GM12878 (cell line): ENCODE results near the gene CASP8. TPM values are rescaled to one million over a fixed set of nuclear protein-coding genes. Genes with fewer than 3 reads are reported as not detected.

Experiments
- ATAC-seq: fragments of 200-7000 bp; cut with Tn5 transposase; 3 replicates; pipeline ENCODE4 v1.9.1; 2020; ENCODE audit warnings: mild to moderate bottlenecking, moderate library complexity
- BruUV-seq: library from RNA; stranded (reverse); fragments of 400-500 nt; replicated peaks from 2 replicates; lab custom pipeline; 2021; lab: Mats Ljungman, UMichigan
- CTCF ChIA-PET: fragments of 300-600 bp; sonication (Branson Sonifier 250); formaldehyde crosslinking; extraction: SDS; loops from one replicate; lab custom pipeline; 2021; ENCODE audit warnings: inconsistent platforms; lab: Yijun Ruan, JAX
- POLR2A ChIA-PET: fragments of 350-600 bp; formaldehyde crosslinking; extraction: SDS; loops from one replicate; lab custom pipeline; 2021; ENCODE audit warnings: inconsistent platforms; lab: Charles Lee
- RAD21 ChIA-PET: fragments of 300-600 bp; sonication (Branson Sonifier 250); formaldehyde crosslinking; loops from one replicate; lab custom pipeline; 2023; ENCODE audit warnings: antibody characterized with exemption; ENCODE audit not compliant: unreplicated experiment; lab: Charles Lee
- SMC1A ChIA-PET: fragments of 300-600 bp; sonication (Branson Sonifier 250); formaldehyde crosslinking; loops from one replicate; lab custom pipeline; 2023; ENCODE audit not compliant: unreplicated experiment, uncharacterized antibody; lab: Charles Lee
- DNase-seq: peaks from one replicate; pipeline ENCODE4 v3.0.0-alpha.2; 2011; ENCODE audit warnings: low read depth, low spot score
- FAIRE-seq: peaks from 3 replicates; lab custom pipeline; 2011; peaks lifted over from hg19 to GRCh38; lab: Jason Lieb, UNC
- H2AFZ ChIP-seq: 2 replicates; pipeline ENCODE4 v1.6.0; 2011; ENCODE audit warnings: low read depth, low read length, control low read depth; ENCODE audit not compliant: control insufficient read depth
- H3K27ac ChIP-seq: 2 replicates; pipeline ENCODE4 v1.5.1; 2011; ENCODE audit warnings: control low read depth; ENCODE audit not compliant: control insufficient read depth, insufficient read depth
- H3K27me3 ChIP-seq, 2 experiments: replicated peaks in 1 of 2; 2 replicates each; pipeline versions ENCODE4 v1.6.0 to v1.6.1; 2011; ENCODE audit warnings: low read length in 1 of 2; ENCODE audit not compliant: control insufficient read depth in 2 of 2, insufficient read depth in 2 of 2
- H3K36me3 ChIP-seq, 2 experiments: 2 replicates each; pipeline ENCODE4 v1.5.1; 2011; ENCODE audit warnings: low read length in 1 of 2; ENCODE audit not compliant: control insufficient read depth in 2 of 2, insufficient read depth in 2 of 2
- H3K4me1 ChIP-seq: 2 replicates; pipeline ENCODE4 v1.6.1; 2011; ENCODE audit warnings: mild to moderate bottlenecking, low read length, moderate library complexity, mixed read lengths; ENCODE audit not compliant: control insufficient read depth, insufficient read depth
- H3K4me2 ChIP-seq: 2 replicates; pipeline ENCODE4 v1.6.0; 2011; ENCODE audit warnings: control low read depth; ENCODE audit not compliant: control insufficient read depth, insufficient read depth
- H3K4me3 ChIP-seq: fragments of 200-600 bp; sonication (generic); 2 replicates; pipeline ENCODE4 v1.5.1; 2016
- H3K79me2 ChIP-seq: 2 replicates; pipeline ENCODE4 v1.6.0; 2011; ENCODE audit warnings: low read length; ENCODE audit not compliant: control insufficient read depth, insufficient read depth
- H3K9ac ChIP-seq: 2 replicates; pipeline ENCODE4 v1.8.0; 2011; ENCODE audit warnings: low read length, control low read depth, mixed read lengths; ENCODE audit not compliant: control insufficient read depth, insufficient read depth
- H3K9me3 ChIP-seq: replicated peaks from 3 replicates; pipeline ENCODE4 v1.5.1; 2011; ENCODE audit warnings: mild to moderate bottlenecking, low read length; ENCODE audit not compliant: control insufficient read depth, insufficient read depth
- H4K20me1 ChIP-seq: 2 replicates; pipeline ENCODE4 v1.6.0; 2011; ENCODE audit not compliant: control insufficient read depth, insufficient read depth
- CHD2 ChIP-seq: IDR thresholded peaks from 2 replicates; pipeline ENCODE4 v1.6.1; 2011; ENCODE audit warnings: low read depth, low read length, improper control_type of control experiment, borderline replicate concordance
- CREM ChIP-seq: IDR thresholded peaks from 2 replicates; pipeline ENCODE4 v1.6.1; 2014; ENCODE audit warnings: antibody characterized with exemption, low read depth
- GABPA ChIP-seq: IDR thresholded peaks from 2 replicates; pipeline ENCODE4 v1.6.1; 2014; ENCODE audit warnings: antibody characterized with exemption, low read depth, mild to moderate bottlenecking, inconsistent platforms
- MEF2B ChIP-seq: fragments of 450-650 bp; IDR thresholded peaks from 2 replicates; pipeline ENCODE4 v1.6.1; 2018; ENCODE audit warnings: mild to moderate bottlenecking, moderate library complexity; ENCODE audit not compliant: partially characterized antibody, poor library complexity, severe bottlenecking
- RUNX3 ChIP-seq: IDR thresholded peaks from 2 replicates; pipeline ENCODE4 v1.6.1; 2012; ENCODE audit warnings: low read length, inconsistent platforms
- SPI1 ChIP-seq: IDR thresholded peaks from 2 replicates; pipeline ENCODE4 v1.6.1; 2011; ENCODE audit warnings: low read depth, mild to moderate bottlenecking, low read length, moderate library complexity, borderline replicate concordance; ENCODE audit not compliant: insufficient read depth
- TCF3 ChIP-seq: IDR thresholded peaks from 2 replicates; pipeline ENCODE4 v1.6.1; 2012; ENCODE audit warnings: low read depth, mild to moderate bottlenecking, low read length, borderline replicate concordance; ENCODE audit not compliant: insufficient read depth
- YY1 ChIP-seq: IDR thresholded peaks from 2 replicates; pipeline ENCODE4 v1.6.1; 2011; ENCODE audit warnings: low read depth, mild to moderate bottlenecking, low read length
- ZNF24 ChIP-seq: fragments of 450-650 bp; IDR thresholded peaks from 2 replicates; pipeline ENCODE4 v1.6.1; 2017; ENCODE audit warnings: antibody characterized with exemption, mild to moderate bottlenecking
- ZNF274 ChIP-seq: IDR thresholded peaks from one replicate; pipeline ENCODE4 v1.8.0; 2011; ENCODE audit not compliant: insufficient read length, insufficient read depth
- in situ Hi-C: fragments of 300-500 bp; cut with MboI; formaldehyde crosslinking; loops from 9 replicates; pipeline ENCODE4 v1.14.3; 2018; ENCODE audit warnings: mixed read lengths
- intact Hi-C: fragments of 100-400 bp; cut with micrococcal nuclease; formaldehyde crosslinking; loops from one replicate; pipeline ENCODE4 v1.14.2; 2022; ENCODE audit not compliant: unreplicated experiment
- polyA plus RNA-seq, 11 experiments: library from polyadenylated mRNA; depleted of rRNA in 4 of 11; unstranded in 6 of 11; stranded (reverse) in 5 of 11; fragments of >200 nt; fragmentation: Nextera tagmentation in 4 of 11; fragmentation: Illumina TruSeq in 1 of 11; extraction: Ambion mirVana in 4 of 11; extraction: Trizol in 1 of 11; gene quantifications; 1 replicate in 1 of 11; 2 replicates in 10 of 11; pipeline versions ENCODE4 v1.2.1 to v1.2.3, GENCODE V29; 2011 to 2016; ENCODE audit warnings: inconsistent platforms in 2 of 11, missing spikeins in 2 of 11, low read depth in 1 of 11
- total RNA-seq, 4 experiments: library from RNA; depleted of rRNA in 3 of 4; stranded (reverse); fragments of >200 nt in 3 of 4; fragmentation: Illumina TruSeq in 1 of 4; extraction: Trizol in 1 of 4; gene quantifications; 2 replicates each; pipeline versions ENCODE4 v1.2.1 to v1.2.3, GENCODE V29; 2013 to 2021
- TF ChIP-seq, protein P1 (sequence below): fragments of 450-650 bp; IDR thresholded peaks from 2 replicates; pipeline ENCODE4 v1.6.1; 2016; ENCODE audit warnings: mild to moderate bottlenecking
- TF ChIP-seq, protein P2 (sequence below): IDR thresholded peaks from 2 replicates; pipeline ENCODE4 v1.6.1; 2012; ENCODE audit warnings: low read length, inconsistent platforms
- TF ChIP-seq, protein P3 (sequence below): IDR thresholded peaks from 2 replicates; pipeline ENCODE4 v1.6.1; 2011; ENCODE audit warnings: low read depth, mild to moderate bottlenecking, low read length, moderate library complexity, borderline replicate concordance; ENCODE audit errors: extremely low read depth

Gene CASP8
- total and polyA plus RNA-seq, 10 of the 15 experiments (the other 5 are each of a cell fraction or from before 2014, with no cell fraction given) = 18.6 to 54.1 (median 39.9) TPM

DNA sequence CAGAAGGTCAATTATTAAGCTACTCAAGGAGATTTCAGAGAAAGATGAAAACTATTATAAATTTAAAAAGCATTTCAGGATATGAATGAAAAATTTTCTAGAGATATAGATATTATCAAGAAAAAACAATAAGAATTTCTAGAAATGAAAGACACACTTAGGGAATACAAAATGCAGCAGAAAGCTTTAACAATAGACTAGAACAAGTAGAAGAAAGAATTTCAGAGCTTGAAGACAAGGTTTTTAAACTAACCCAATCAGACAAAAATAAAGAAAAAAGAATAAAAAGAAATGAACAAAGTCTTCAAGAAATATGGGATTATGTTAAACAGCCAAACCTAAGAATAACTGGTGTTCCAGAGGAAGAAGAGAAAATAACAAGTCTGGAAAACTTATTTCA lies 62.4 kb downstream of the CASP8 start:
- intact Hi-C loops (no loop called here), in situ Hi-C loops (no loop called here)
- H3K9ac ChIP-seq = no peak overlapping the region
- RAD21 ChIA-PET = no interaction called here
- no peaks in the 10 kb centered on the region for H3K36me3 ChIP-seq
- CTCF ChIA-PET = interaction anchor here (0.7 to 1.1 kb wide), 2 partner anchors 90 to 185 kb away, joined by 3 read pairs; no protein-coding TSS in a partner anchor
- BruUV-seq = no TSS peak
- H3K27ac ChIP-seq = no peak overlapping the region
- no peaks in the 10 kb centered on the region for H4K20me1 ChIP-seq
- FAIRE-seq (no peak), DNase-seq (no peak), ATAC-seq (no peak)
- no peak overlapping the region for H2AFZ ChIP-seq
- no peaks in the 10 kb centered on the region for H3K4me1 ChIP-seq
- no peaks in the 10 kb centered on the region; the same call in 1 of the 3 replicates for H3K9me3 ChIP-seq
- SMC1A ChIA-PET = interaction anchor here (0.7 to 1.1 kb wide), 2 partner anchors 9 to 21 kb away, joined by 3 to 4 read pairs; no protein-coding TSS in a partner anchor
- POLR2A ChIA-PET = no interaction called here
- TF ChIP-seq ZNF274 = no peak
- no peak for TF ChIP-seq GABPA
- no peak for TF ChIP-seq MEF2B
- TF ChIP-seq RUNX3 = no peak
- TF ChIP-seq CREM = no peak
- TF ChIP-seq CHD2 = no peak
- TF ChIP-seq YY1 = no peak
- no peak for TF ChIP-seq ZNF24
- TF ChIP-seq, protein P1, sequence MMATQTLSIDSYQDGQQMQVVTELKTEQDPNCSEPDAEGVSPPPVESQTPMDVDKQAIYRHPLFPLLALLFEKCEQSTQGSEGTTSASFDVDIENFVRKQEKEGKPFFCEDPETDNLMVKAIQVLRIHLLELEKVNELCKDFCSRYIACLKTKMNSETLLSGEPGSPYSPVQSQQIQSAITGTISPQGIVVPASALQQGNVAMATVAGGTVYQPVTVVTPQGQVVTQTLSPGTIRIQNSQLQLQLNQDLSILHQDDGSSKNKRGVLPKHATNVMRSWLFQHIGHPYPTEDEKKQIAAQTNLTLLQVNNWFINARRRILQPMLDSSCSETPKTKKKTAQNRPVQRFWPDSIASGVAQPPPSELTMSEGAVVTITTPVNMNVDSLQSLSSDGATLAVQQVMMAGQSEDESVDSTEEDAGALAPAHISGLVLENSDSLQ = no peak
- TF ChIP-seq, protein P2, sequence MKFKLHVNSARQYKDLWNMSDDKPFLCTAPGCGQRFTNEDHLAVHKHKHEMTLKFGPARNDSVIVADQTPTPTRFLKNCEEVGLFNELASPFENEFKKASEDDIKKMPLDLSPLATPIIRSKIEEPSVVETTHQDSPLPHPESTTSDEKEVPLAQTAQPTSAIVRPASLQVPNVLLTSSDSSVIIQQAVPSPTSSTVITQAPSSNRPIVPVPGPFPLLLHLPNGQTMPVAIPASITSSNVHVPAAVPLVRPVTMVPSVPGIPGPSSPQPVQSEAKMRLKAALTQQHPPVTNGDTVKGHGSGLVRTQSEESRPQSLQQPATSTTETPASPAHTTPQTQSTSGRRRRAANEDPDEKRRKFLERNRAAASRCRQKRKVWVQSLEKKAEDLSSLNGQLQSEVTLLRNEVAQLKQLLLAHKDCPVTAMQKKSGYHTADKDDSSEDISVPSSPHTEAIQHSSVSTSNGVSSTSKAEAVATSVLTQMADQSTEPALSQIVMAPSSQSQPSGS = no peak
- TF ChIP-seq SPI1 = no peak
- TF ChIP-seq, protein P3, sequence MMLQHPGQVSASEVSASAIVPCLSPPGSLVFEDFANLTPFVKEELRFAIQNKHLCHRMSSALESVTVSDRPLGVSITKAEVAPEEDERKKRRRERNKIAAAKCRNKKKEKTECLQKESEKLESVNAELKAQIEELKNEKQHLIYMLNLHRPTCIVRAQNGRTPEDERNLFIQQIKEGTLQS = no peak
- no peak for TF ChIP-seq TCF3
- H3K4me2 ChIP-seq = no peak overlapping the region
- H3K4me3 ChIP-seq = no peak overlapping the region
- no peaks in the 10 kb centered on the region for H3K79me2 ChIP-seq
- no peaks in the 10 kb centered on the region; a peak in 1 of 4 replicates for H3K27me3 ChIP-seq
